ENCODE results near the gene KCNH4.

DNA sequence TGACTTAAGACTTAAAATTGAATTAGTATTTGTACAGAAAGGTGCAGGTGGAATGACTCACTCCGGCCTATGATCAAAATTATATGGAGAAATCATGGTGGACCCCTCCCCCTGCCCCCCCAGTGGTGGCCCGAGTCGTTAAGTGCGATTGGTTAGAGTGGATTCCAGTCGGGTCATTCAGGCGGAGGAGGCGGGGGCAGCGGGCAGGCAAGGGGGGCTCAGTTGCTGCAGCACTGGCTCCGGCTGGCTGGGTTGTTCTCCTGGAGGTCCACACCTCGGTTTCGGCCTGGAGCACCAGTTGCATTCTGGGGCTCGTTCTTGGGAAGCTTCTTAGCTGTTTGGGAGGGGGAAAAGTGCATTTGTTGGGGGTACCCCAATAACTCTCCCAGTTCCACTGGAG is 55.4 kb downstream of the KCNH4 start:
- TF ChIP-seq YY1 (IDR thresholded peaks at IDR 0.05; ENCODE audit: insufficient read depth, insufficient read length) (no peak), SUZ12 (IDR thresholded peaks at IDR 0.05; ENCODE audit: extremely low read depth, insufficient read depth, insufficient read length) (no peak)

All from NT2/D1 (cell line).